KMS-11 (cell line): ENCODE data around the gene CFDP1.
A peak's percentile ranks its signal among the peaks of the same experiment; 100 is the strongest.

Experiments used
- H2AFZ ChIP-seq: fragments of 200-600 bp; sonication (generic); 2 replicates; pipeline ENCODE4 v1.6.1; 2016; ENCODE audit warnings: antibody characterized with exemption, mixed run types, low read depth
- H3K27ac ChIP-seq: fragments of 200-600 bp; sonication (generic); 2 replicates; pipeline ENCODE4 v1.6.1; 2016; ENCODE audit warnings: mild to moderate bottlenecking, mixed run types
- H3K27me3 ChIP-seq: fragments of 200-600 bp; sonication (generic); 2 replicates; pipeline ENCODE4 v1.6.1; 2017; ENCODE audit warnings: mild to moderate bottlenecking, low read depth, mixed run types, moderate library complexity; ENCODE audit not compliant: insufficient read depth
- H3K36me3 ChIP-seq: fragments of 200-600 bp; sonication (generic); 2 replicates; pipeline ENCODE4 v1.6.1; 2017; ENCODE audit warnings: mild to moderate bottlenecking, mixed run types; ENCODE audit not compliant: insufficient read depth
- H3K4me1 ChIP-seq: fragments of 200-600 bp; sonication (generic); 2 replicates; pipeline ENCODE4 v1.6.1; 2016; ENCODE audit warnings: mild to moderate bottlenecking, low read depth, mixed run types; ENCODE audit not compliant: poor library complexity, severe bottlenecking
- H3K4me2 ChIP-seq: fragments of 200-600 bp; sonication (generic); 2 replicates; pipeline ENCODE4 v1.7.0; 2016; ENCODE audit warnings: mild to moderate bottlenecking, mixed run types
- H3K4me3 ChIP-seq: fragments of 200-600 bp; sonication (generic); IDR thresholded peaks from 2 replicates; pipeline ENCODE4 v1.6.1; 2017; ENCODE audit warnings: low read depth, low read length, mixed read lengths; ENCODE audit not compliant: insufficient read depth
- H3K79me2 ChIP-seq: fragments of 200-600 bp; sonication (generic); 2 replicates; pipeline ENCODE4 v1.6.1; 2016; ENCODE audit warnings: low read depth, mixed run types; ENCODE audit not compliant: insufficient read depth
- H3K9ac ChIP-seq: fragments of 200-600 bp; sonication (generic); 2 replicates; pipeline ENCODE4 v1.6.1; 2016; ENCODE audit warnings: mild to moderate bottlenecking, mixed run types
- H4K20me1 ChIP-seq: fragments of 200-600 bp; sonication (generic); 2 replicates; pipeline ENCODE4 v1.6.1; 2016; ENCODE audit warnings: mild to moderate bottlenecking, mixed run types; ENCODE audit not compliant: insufficient read depth
- CTCF ChIP-seq: fragments of 200-600 bp; sonication (generic); conservative IDR thresholded peaks from 2 replicates; pipeline ENCODE4 v1.6.1; 2017; ENCODE audit warnings: low read depth, mild to moderate bottlenecking, antibody characterized with exemption, low read length, moderate library complexity, mixed read lengths

Gene CFDP1

GRCh38 chr16:75432828-75433731 is at the start of gene CFDP1:
TSS of gene CFDP1 (minus strand) at chr16:75433503. CDS start at chr16:75433352, 151 bp downstream.
- peak within 1 kb of the TSS; percentile 51 for H3K9ac ChIP-seq
- no peak within 1 kb of the TSS for H3K4me3 ChIP-seq
- H3K27ac ChIP-seq: peak within 1 kb of the TSS; percentile 67
- peaks cover 12% of the 10 kb centered on the region; the same call in 1 of the 2 replicates for H3K79me2 ChIP-seq
- H3K4me1 ChIP-seq: peaks cover 7% of the 10 kb centered on the region
- H3K36me3 ChIP-seq: no peaks in the 10 kb centered on the region
- no peak for TF ChIP-seq CTCF
- no peaks in the 10 kb centered on the region for H4K20me1 ChIP-seq
- peak within 1 kb of the TSS; percentile 64 for H3K4me2 ChIP-seq
- H3K27me3 ChIP-seq: no peaks in the 10 kb centered on the region
- peak within 1 kb of the TSS; percentile 97 for H2AFZ ChIP-seq

- Histone ChIP-seq H3K27me3 (no peaks in the 10 kb centered on the region), H4K20me1 (no peaks in the 10 kb centered on the region), H3K4me1 (no peaks in the 10 kb centered on the region), H3K36me3 (no peaks in the 10 kb centered on the region), H3K4me2 (no peak overlapping the region), H3K79me2 (no peaks in the 10 kb centered on the region), H2AFZ (no peak overlapping the region), H3K9ac (no peak overlapping the region), H3K27ac (no peak overlapping the region), H3K4me3 (no peak overlapping the region)
- TF ChIP-seq CTCF: no peak
These were observed 49.3 kb upstream of the CFDP1 start for GRCh38 chr16:75482434-75483205.

GRCh38 chr16:75481475-75481874 is 48.2 kb upstream of the CFDP1 start:
- no peaks in the 10 kb centered on the region for H4K20me1 ChIP-seq
- H3K36me3 ChIP-seq: no peaks in the 10 kb centered on the region
- H3K27ac ChIP-seq: no peak overlapping the region
- H3K4me2 ChIP-seq: no peak overlapping the region
- no peak for TF ChIP-seq CTCF
- H3K9ac ChIP-seq: no peak overlapping the region
- no peaks in the 10 kb centered on the region for H3K27me3 ChIP-seq
- H3K4me1 ChIP-seq: no peaks in the 10 kb centered on the region
- no peaks in the 10 kb centered on the region for H3K79me2 ChIP-seq
- H3K4me3 ChIP-seq: no peak overlapping the region
- H2AFZ ChIP-seq: no peak overlapping the region

GRCh38 chr16:75479421-75479990 is 46.2 kb upstream of the CFDP1 start:
- TF ChIP-seq CTCF: no peak
- Histone ChIP-seq H3K27ac (no peak overlapping the region), H3K4me2 (no peak overlapping the region), H3K27me3 (no peaks in the 10 kb centered on the region), H4K20me1 (no peaks in the 10 kb centered on the region), H3K79me2 (no peaks in the 10 kb centered on the region), H3K9ac (no peak overlapping the region), H3K36me3 (no peaks in the 10 kb centered on the region), H3K4me3 (no peak overlapping the region), H2AFZ (no peak overlapping the region), H3K4me1 (no peaks in the 10 kb centered on the region)
